ENCODE results near the gene HRH3.
A peak's percentile ranks its signal among the peaks of the same experiment; 100 is the strongest.

The HRH3 gene

GRCh38 chr20:62215991-62216635, 4.0 kb downstream of the HRH3 start:
- Histone ChIP-seq H3K9me2 (replicated peaks; ENCODE audit: control insufficient read depth, low read length) (no peaks in the 10 kb centered on the region), H3K27ac (ENCODE audit: low read depth, low read length) (no peak overlapping the region), H3K4me1 (ENCODE audit: control insufficient read depth, low read length) (peaks cover 54% of the 10 kb centered on the region), H3K4me3 (ENCODE audit: low read length) (no peak overlapping the region), H3K9me3 (ENCODE audit: control insufficient read depth, insufficient read depth, low read length) (no peaks in the 10 kb centered on the region), H3K4me2 (ENCODE audit: low read length) (0 out of 2 replicates have a peak overlapping the region, but pooled peaks have one; percentile 17), H3K79me2 (ENCODE audit: control insufficient read depth, low read length) (no peaks in the 10 kb centered on the region), H3K27me3 (ENCODE audit: control insufficient read depth, low read length) (peaks cover 37% of the 10 kb centered on the region), H3K36me3 (ENCODE audit: control insufficient read depth, low read length) (no peaks in the 10 kb centered on the region), H4K20me1 (ENCODE audit: control insufficient read depth, insufficient read depth, low read depth, low read length) (peaks cover 9% of the 10 kb centered on the region; the same call in 1 of the 2 replicates), H3F3A (ENCODE audit: control insufficient read depth, insufficient read depth) (no peaks in the 10 kb centered on the region)
- no peak for TF ChIP-seq CTCF (IDR thresholded peaks at IDR 0.05; ENCODE audit: low read depth, low read length, poor library complexity, severe bottlenecking)

- H3F3A ChIP-seq (ENCODE audit: control insufficient read depth, insufficient read depth), result no peaks in the 10 kb centered on the region
- no peaks in the 10 kb centered on the region for H3K9me2 ChIP-seq (replicated peaks; ENCODE audit: control insufficient read depth, low read length)
- peaks cover 51% of the 10 kb centered on the region for H3K4me1 ChIP-seq (ENCODE audit: control insufficient read depth, low read length)
- no peaks in the 10 kb centered on the region for H3K79me2 ChIP-seq (ENCODE audit: control insufficient read depth, low read length)
- no peaks in the 10 kb centered on the region for H3K36me3 ChIP-seq (ENCODE audit: control insufficient read depth, low read length)
- 0 out of 2 replicates have a peak, but pooled peaks cover 4% of the 10 kb centered on the region for H4K20me1 ChIP-seq (ENCODE audit: control insufficient read depth, insufficient read depth, low read depth, low read length)
- H3K4me3 ChIP-seq (ENCODE audit: low read length), result no peak overlapping the region
- H3K4me2 ChIP-seq (ENCODE audit: low read length), result no peak overlapping the region
- H3K27ac ChIP-seq (ENCODE audit: low read depth, low read length), result no peak overlapping the region
- no peak for TF ChIP-seq CTCF (IDR thresholded peaks at IDR 0.05; ENCODE audit: low read depth, low read length, poor library complexity, severe bottlenecking)
- no peak for TF ChIP-seq EZH2phosphoT487 (IDR thresholded peaks at IDR 0.05; ENCODE audit: borderline replicate concordance, low read length)
- H3K9me3 ChIP-seq (ENCODE audit: control insufficient read depth, insufficient read depth, low read length), result no peaks in the 10 kb centered on the region
- peaks cover 33% of the 10 kb centered on the region for H3K27me3 ChIP-seq (ENCODE audit: control insufficient read depth, low read length)
Observed at GRCh38 chr20:62215020-62215990, 4.8 kb downstream of the HRH3 start.

- no peaks in the 10 kb centered on the region for H4K20me1 ChIP-seq (ENCODE audit: control insufficient read depth, insufficient read depth, low read depth, low read length)
- no peak for TF ChIP-seq EZH2phosphoT487 (IDR thresholded peaks at IDR 0.05; ENCODE audit: borderline replicate concordance, low read length)
- TF ChIP-seq CTCF (IDR thresholded peaks at IDR 0.05; ENCODE audit: low read depth, low read length, poor library complexity, severe bottlenecking), result no peak
- H3K36me3 ChIP-seq (ENCODE audit: control insufficient read depth, low read length), result no peaks in the 10 kb centered on the region
- H3K4me3 ChIP-seq (ENCODE audit: low read length), result no peak overlapping the region
- H3K9me2 ChIP-seq (replicated peaks; ENCODE audit: control insufficient read depth, low read length), result no peaks in the 10 kb centered on the region
- peaks cover 45% of the 10 kb centered on the region for H3K4me1 ChIP-seq (ENCODE audit: control insufficient read depth, low read length)
- H3K4me2 ChIP-seq (ENCODE audit: low read length), result no peak overlapping the region
- H3F3A ChIP-seq (ENCODE audit: control insufficient read depth, insufficient read depth), result no peaks in the 10 kb centered on the region
- H3K79me2 ChIP-seq (ENCODE audit: control insufficient read depth, low read length), result no peaks in the 10 kb centered on the region
- H3K27me3 ChIP-seq (ENCODE audit: control insufficient read depth, low read length), result peaks cover 34% of the 10 kb centered on the region
- no peak overlapping the region for H3K27ac ChIP-seq (ENCODE audit: low read depth, low read length)
- H3K9me3 ChIP-seq (ENCODE audit: control insufficient read depth, insufficient read depth, low read length), result no peaks in the 10 kb centered on the region
Observed at GRCh38 chr20:62214067-62214466, 6.0 kb downstream of the HRH3 start.
